ENCODE results near the gene BRAT1.
"Not testable (repeated sequence)": the region's sequence is repeated elsewhere in the genome, so short reads cannot be mapped to it uniquely, and the experiment has no call there.

Gene BRAT1

DNA sequence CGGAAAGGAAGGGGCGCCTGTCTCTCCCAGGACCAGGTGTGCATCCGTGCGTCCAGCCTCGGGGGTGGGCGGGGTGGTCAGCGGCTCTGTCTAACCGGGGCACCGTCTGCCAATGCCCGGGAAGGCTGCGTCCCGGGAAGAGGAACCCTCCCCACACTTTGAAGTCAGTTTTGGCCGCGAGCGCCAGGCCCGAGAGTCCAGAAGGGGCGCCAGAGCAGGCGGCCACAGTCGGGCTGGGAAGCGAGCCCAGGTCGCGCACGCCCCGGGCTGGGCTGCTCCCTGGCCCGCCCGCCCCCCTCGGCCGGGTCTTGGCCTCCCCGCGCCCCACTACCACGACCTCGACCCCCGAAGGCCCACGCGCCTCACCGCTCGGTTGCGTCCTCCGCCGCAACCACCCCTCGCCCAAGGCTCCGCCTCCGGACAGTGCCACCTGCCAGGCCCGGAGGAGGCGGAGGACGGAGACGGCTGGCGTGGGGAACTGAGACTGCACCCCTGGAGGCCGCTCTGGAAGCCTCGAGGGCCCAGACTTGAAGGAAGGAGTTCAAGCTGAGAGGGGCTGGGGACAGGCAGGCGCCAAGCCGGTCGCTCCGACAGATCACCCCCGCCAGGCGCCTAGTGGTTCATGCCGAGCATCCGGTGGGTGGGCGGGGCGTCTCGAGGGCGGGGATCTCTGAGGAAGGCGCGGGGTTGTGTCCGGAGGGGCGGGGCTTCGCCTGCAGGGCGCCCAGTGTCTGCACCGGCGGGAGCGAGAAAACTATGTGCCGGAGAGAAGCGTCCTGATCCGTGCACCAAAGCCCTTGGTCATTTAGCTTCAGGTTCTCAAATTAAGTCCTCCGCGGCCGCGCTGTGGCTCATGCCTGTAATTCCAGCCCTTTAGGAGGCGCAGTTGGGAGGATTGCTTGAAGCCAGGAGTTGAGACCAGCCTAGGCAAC lies at the start of gene BRAT1:
TSS of gene BRAT1 (minus strand) at position 404 of the 932 bp plus-strand sequence. CDS start 1,093 bp downstream, outside the sequence.
- DNase-seq = peak; percentile 96

DNA sequence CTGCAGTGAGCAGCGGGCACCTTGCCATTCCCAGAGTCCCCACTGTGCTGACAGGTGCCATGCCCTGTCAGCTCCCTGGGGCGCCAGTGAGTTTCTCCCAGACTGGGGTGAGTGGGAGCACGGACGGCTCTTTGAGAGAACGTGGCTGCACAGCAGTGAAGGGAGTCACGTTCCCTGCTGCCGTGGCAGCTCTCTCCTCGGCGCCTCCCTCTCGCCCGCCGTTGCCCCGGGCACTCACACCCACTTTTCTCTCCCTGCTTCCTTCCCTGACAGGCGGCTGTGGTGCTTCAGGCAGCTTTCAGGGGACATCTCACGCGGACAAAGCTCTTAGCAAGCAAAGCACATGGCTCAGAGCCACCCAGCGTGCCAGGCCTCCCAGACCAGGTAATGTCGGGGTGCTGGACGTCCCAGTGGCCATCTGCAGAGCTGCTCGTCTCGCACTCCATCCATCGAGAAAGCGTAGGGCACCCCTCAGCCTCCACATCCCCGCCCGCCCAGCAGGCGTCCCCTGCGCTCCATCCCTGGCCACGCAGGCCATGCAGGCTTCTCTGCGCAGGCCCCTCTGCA lies 49.4 kb upstream of the BRAT1 start:
- no peak for DNase-seq

DNA sequence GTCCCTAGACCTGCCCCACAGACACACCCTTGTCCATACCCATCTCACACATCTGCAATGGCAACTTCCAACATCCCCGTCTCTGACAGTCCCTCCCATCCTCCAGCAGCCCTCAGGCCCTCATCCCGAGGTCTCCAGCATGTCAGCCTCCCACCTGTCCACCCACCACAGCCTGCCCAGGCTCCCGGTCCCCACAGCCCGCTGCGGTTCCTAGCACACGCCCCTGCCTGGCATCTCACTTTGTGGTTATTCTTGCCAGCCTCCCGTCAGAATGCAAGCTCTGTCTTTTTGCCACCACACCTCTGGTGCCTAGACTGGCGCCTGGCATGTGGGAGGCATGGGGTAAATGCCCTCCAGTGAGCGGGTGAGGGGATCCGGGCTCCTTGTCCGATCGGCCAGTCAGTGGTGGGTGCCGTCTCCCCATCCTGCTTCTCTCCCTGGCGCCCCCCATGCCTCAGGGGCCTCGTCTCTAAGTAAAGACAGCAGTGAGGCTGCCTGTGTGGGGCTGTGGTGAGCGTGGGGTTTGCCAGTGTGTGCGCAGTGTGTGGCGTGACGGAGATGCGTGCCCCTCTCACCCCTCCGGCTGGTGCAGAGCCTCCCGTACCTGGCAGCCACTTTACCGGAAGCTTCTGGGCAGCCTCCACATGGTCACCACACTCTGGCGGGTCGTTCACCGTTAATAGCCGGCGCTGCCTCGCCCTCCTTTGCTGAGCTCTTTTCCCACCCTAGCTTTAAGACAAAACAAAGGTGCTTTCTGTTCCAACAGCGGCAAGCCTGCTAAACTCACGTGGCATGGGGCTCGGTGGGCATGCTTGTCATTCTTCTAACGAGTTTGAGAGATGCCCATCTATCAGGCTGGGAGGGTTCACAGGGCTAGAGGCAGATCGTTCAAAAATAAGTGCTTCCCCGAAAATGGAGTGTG lies 48.0 kb upstream of the BRAT1 start:
- no peak for DNase-seq

DNA sequence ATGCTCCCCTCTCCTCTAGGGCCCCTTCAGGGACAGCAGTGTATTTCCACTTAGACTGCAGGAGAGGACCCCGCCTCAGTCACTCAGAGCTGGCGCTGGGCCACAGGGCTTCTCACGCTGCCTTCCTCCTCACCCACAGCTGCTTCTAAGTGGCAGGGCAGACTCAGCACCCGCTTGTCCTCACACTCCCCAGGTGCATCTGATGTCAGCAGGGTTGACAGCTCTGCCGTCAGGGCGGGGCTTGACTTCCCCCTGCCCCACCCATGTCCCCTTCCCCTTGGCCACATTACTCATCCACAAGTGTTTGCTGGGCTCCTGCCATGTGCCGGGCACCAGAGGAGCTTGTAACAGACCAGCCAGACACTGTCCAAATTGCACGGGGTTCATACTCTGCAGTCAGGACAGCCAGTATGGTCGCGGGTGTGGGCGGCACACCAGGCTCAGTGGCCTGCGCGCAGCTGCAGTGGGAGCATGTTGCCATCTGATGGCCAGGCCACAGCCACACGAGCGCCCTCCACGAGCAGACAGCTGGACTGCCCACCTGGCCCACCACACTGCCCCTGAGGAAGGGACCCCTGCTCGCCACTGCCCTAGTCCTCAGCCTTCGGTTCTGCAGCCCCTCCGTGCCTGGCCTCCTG lies 47.2 kb upstream of the BRAT1 start:
- no peak for DNase-seq

DNA sequence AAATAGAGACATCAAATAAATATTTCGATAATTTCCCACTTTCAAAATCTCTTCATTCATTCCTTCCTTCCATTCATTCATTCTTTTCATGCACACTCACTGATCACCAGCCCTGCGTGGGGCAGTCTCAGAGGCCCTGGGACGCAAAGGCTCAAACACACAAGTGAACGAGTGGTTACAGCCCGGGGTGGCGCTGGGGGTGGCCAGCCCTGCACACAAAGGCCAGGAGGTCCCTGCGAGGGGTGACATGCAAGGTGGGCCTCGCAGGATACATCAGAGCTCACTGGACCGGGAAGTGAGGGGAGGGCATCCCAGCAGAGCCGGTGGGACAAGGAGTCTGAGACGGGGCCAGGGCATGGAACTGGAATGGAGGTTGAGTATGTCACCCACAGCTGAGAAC lies 46.6 kb upstream of the BRAT1 start:
- DNase-seq = no peak

DNA sequence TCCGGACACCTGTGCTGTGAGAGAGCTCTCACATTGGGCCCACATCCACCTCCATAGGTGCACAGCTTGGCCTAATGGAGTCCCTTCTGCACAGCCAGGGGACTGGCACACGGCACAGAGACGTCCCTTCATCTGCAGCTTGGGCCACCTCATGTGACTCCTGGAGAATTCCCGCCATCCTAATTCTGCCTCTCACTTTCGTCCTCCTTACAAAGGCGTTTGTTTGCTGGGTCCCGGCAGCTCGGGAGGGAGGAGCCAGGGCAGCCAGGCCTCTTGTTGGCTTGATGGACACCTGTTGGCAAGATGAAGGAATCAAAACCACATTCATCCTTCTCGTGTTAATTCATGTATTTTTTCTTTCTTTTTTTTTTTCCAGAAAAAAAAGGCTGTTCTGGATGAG lies 45.7 kb upstream of the BRAT1 start:
- DNase-seq = no peak

DNA sequence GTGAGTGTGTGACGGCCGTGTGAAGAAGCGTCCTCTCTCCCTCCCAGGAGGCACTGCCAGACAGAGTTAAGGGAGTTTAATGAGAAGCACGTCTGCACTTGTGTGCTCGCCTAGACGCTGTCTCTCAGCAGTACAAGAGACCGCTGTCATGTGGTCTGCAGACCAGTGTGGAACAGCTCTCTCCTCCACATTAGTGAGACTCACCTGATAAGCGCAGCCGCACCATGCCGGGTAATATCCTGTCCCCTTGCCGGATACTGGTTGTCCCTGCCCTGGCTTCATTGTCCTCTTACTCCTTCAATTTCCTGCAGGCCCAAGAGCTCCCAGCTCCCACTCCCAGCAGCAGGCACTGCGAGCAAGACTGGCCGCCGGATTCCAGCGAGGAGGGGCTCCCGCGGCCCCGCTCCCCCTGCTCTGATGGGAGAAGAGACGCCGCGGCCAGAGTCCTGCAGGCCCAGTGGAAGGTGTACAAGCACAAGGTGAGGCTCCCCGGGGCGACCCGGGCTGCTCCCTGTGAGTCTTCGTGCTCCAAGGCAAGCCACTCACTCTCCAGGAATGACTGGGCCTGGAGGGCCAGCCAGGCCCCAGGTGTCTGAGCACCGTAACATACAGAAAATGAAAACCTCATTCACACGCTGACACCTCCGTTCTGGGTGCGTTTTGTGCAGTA lies 43.0 kb upstream of the BRAT1 start:
- no peak for DNase-seq

DNA sequence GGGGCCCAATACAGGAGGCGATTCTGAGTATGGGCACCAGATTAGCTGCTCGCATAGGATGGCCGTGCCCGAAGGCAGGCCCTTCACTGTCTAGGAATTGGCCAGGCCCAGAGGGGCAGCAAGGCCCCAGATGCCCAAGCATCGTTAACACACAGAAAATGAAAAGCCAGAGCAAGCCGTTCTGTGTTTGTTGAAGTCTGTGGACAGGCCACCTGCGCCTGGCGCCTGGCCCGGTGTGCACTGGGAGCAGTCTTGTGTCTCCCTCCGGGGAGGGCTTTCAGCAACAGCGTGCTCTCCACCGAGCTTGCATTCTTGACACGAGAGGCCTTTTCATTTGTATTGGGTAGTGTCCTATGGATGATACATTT lies 41.9 kb upstream of the BRAT1 start:
- DNase-seq = no peak

DNA sequence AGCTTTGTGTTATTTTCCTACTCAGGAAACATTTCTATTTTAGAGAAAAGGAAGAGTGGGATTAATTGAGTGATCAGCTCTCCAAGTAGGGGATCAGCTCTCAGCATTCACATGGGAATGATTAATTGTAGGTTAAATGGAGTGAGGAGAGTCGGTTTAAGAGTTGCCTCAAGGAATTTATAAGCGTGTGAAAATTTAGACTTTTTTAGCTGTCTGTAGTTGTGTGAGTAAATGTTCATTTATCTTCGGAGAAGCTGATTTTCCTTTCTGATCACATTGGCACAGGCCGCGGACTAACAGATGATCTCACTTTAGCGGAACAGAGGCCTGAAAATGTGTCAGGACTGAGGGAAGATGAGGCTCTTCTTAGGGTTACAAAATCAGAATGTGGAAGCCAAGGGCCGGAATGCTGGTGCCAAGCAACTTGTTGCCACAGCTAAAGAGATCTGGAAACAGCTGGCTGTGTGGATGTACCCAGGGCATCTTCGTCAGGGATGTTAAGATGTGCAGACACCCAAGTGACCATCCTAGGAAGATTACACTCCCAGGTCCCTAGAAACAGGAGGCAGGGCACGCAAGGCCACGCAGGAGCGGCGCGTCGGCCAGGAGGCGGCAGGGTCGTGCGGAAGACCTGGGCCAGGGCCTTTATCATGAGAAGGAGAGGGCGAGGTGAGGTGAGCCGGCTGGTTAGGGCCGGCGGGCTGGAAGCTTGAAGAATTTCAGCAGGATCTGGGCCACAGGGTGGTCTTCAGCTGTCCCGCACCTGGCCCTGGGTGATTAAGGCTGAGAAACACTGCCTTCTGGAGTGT lies 41.3 kb upstream of the BRAT1 start:
- DNase-seq = no peak

DNA sequence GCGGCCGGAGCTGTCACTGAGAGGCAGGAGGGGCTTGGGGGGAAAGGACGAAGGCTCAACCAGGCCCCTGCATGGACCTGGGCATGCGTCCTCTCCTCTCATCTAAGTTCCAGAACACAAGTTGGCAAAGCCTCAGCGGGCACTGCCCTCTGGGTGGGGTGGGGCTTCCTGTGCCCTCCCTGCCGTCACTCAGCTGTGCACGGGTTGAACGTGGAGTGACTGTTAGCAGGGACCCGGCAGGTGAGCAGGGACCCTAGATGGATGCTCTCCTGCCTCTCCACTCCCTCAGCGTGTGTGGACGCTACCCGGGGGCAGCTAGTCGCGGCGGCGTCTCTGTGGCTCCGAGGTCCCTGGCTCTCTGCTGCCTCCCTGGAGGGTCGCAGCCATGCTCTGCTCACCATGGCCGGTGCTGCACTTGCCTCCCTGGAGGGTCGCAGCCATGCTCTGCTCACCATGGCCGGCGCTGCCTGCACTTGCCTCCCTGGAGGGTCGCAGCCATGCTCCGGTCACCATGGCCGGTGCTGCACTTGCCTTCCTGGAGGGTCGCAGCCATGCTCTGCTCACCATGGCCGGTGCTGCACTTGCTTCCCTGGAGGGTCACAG lies 40.0 kb upstream of the BRAT1 start:
- DNase-seq = no peak

DNA sequence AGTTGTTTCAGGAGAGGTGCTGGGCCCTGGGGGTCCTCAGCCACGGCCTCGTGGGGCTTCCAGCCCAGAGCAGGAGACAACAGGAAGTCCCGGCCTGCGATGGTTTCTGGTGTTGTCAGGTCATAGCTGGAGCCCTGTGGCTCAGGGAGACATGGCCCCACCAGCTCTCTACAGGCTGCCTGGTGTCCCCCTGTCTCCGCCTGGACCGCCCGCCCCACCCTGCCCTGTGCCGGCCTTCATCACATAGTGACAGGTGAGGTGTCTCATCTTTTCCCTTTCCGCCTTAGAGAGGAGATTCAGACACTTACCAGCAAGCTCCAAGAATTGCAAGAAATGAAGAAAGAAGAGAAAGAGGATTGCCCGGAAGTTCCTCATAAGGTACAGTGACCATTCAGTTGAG lies 39.3 kb upstream of the BRAT1 start:
- no peak for DNase-seq

DNA sequence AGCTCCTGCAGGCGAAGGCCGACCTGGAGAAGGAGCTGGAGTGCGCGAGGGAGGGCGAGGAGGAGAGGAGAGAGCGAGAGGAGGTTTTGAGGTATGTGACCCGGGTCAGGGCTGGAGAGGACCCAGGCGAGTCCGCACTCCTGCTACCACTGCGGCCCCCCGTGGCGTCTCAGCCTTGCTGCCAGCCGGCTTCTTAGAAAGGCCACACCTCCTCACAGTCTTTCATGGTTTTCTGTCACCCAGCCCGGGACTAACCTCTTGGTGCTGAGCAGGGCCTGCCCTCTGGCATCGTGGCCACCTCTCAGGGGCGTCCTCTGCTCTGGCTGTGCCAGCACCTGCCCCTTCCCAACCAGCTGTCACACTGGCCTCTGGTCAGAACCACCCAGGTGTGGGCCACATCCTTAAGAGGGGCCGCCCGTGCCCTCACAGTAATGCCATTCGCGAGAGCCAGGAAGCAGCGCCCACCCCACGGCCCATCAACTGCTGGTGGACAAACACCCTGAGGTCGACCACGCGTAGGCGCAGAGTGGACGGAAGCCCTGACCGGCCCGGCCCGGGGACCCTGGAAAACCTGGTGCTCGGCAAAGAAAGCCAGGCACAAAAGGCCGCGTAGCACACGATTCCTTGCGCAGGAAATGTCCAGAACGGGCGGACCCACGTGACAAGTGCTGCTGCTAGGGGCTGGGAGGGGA lies 37.9 kb upstream of the BRAT1 start:
- DNase-seq = no peak

DNA sequence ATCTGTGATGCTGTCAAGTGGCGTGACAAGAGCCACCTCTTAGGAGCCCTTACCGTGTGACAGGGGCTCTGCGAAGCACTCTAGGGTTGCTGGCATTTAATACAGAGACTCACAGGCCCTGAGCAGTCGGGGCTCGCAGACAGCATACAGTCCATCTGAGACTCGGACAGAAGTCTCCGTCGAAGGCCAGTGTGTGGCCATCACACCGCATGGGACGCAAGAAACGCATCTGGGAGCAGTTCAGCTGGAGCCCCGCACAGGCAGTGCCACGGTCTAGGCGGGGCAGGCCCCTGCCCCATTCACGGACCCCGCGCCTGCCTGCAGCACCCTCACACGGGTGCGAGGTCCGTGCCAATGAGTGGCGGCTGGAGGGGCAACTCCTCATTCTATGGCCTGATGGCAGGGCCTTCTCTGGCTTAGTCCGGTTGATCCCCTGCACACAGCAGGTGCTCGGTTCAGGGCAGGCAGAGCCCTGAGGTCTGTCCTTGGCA lies 37.1 kb upstream of the BRAT1 start:
- DNase-seq = no peak

DNA sequence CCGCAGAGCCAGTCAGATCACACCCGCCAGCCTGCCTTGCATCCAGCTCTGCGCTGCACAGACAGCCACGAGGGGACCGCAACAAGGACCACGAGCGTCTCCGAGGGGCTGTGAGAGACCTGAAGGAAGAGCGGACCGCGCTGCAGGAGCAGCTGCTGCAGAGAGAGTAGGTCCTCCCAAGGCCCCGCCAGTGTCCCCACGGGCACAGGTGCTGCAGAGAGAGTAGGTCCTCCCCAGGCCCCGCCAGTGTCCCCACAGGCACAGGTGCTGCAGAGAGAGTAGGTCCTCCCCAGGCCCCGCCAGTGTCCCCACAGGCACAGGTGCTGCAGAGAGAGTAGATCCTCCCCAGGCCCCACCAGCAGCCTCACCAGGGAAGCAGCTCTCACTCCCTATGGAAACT lies 34.6 kb upstream of the BRAT1 start:
- not testable (repeated sequence) for DNase-seq

DNA sequence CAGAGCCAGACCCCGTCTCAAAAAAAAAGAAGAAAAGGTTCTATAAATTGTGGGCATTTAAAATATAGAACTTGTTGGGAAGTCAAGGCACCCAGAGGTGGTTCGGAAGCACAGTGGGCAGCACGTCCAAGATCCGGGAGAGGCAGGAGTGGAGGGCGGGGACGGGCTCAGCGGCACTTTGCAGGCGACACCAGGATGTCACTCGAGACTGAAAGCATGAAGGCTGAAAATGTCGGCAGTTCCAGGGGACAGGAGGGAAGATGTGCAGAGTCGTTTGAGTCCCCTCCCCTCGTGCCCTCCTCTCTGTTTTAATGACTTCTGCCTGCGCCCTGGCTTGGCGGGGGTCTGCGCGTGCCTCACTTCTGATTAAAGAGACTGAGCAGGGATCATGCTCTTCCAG lies 34.0 kb upstream of the BRAT1 start:
- DNase-seq = no peak

DNA sequence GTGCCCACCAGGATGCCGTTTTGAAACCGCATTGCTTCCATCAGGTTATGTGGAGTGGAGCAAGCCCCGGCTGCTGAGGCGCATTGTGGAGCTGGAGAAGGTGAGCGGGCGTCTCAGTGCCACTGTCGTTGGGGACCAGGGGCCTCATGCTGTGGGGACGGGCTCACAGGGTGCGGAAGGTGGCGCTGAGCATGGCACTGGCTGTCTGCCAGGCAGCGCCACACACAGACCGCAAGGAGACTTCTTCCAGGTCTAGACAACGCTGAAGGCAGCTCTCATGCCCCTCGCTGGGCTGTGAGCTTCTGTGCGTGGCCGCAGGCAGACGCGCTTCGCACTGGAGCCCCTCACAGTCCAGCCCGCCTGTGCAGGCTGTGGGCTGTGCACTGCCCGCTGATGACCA lies 32.5 kb upstream of the BRAT1 start:
- DNase-seq = no peak

DNA sequence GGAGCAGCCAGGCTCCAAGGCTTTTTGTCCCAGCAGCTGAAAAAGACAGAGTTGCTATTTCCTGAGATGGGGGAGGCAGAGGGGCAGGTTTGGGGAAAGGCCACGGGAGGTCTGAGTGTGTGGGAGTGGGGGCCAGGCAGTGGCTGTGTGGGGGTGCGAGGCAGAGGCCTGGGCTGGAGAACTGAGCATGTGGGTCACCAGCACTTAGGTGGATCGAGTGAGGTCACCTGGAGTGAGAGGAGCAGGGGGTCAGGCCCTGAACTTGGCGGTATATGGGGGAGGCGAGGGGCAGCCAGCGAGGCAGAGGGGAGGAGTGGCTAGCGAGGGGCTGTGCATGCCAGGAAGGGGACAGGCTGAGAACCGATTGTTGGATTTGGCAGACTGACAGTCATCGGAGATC lies 31.8 kb upstream of the BRAT1 start:
- DNase-seq = no peak

DNA sequence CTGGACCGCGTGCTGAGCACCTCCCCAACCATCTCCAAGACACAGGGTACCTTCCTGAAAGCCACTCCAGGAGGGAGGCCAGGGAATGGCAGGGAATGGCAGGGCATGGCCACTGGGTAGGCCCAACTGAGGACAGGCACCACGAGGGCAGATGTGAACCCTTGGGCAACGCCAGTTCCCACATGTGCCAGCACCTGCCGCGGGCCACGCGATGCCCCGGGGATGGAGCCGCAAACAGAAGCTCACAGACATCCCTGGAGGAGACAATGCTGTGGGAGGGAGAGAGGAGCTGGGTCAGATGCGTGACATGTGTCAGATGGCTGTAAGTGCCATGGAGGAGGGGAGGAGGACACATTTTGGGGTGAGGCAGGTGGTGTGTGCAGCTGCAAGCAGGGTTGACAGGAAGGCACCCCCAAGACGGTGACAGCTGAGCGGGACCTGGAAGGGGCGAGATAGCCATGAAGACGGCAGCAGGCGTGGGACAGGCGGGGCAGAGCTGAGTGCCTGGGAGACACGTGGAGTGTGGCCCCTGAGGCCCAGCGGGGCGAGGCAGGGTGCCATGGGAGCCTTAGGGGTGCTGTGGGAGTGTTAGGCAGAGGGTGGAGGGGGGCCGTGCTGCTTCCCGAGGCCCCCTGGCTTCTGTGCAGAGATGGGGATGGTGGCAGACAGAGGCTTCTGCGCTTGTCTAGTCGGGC lies 31.1 kb upstream of the BRAT1 start:
- no peak for DNase-seq

DNA sequence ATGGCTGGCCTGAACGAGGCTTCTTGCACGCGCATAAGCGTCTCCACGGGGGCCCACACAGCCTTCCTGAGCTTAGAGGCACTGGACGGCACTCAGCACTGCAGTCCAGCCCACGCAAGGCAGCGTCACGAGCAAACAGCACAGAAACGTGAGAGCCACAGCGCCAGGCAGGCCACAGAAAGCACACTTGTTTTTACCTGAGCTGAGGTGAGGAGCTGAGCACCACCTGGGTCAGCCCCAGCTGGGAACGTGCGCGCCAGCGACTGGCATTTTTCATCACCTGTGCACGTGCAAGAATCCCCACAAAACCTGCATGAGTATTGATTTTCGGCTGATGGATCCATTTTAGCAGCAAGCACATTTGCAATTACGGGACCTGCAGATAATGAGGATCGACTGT lies 30.1 kb upstream of the BRAT1 start:
- no peak for DNase-seq
